ENCODE measurements around the gene FLNB. TPM values are rescaled to one million over a fixed set of nuclear protein-coding genes. Genes with fewer than 3 reads are reported as not detected.
"Not testable (repeated sequence)": the region's sequence is repeated elsewhere in the genome, so short reads cannot be mapped to it uniquely, and the experiment has no call there.

The FLNB gene
- total RNA-seq, 1 experiment from 2014 or later: 97.5 TPM

DNA sequence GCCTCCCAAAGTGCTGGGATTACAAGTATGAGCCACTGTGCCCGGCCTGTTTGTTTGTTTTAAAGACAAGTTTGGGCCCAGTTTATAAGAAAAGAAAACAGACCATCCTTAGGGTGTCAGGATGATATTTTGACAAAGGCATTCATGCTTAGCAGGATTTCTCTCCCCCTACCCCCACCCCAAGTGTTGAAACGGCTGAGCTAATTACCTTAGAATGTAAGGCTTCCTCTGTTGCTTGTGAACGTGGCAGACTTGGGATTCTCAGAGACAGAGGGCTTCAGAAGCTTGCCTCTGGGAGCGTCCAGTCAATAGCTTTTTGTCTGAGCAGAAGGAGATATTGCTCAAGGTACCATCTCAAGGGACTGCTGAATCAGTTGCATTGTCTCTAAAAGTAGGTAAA, 24.0 kb downstream of the FLNB start:
- DNase-seq (ENCODE audit: low read depth): no peak

GRCh38 chr3:58034738-58035523, 26.7 kb downstream of the FLNB start:
- no peak for DNase-seq (ENCODE audit: low read depth)

GRCh38 chr3:58035524-58036255, 27.5 kb downstream of the FLNB start:
- DNase-seq (ENCODE audit: low read depth): no peak

DNA sequence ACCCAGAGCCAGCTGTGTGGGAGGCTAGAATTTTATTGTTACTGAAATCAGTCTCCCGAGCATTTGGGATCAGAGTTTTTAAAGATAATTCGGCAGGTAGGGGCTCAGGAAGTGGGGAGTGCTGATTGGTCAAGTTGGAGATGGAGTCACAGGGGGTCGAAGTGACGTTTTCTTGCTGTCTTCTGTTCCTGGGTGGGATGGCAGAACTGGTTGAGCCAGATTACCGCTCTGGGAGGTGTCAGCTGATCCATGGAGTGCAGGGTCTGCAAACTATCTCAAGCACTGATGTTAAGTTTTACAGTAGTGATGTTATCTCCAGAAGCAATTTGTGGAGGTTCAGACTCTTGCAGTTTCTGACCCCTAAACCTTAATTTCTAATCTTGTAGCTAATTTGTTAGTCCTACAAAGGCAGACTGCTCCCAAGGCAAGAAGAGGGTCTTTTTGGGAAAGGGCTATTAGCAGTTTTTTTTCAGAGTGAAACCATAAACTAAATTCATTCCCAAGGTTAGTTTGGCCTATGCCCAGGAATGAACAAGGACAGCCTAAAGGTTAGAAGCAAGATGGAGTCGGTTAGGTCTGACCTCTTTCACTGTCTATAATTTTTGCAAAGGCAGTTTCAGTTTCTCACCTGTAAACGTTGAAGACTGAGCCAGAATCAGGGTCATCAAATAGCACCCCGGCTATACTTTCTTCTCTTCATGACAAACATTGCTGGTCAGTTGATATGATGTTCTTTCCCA, 28.2 kb downstream of the FLNB start:
- DNase-seq (ENCODE audit: low read depth): no peak

GRCh38 chr3:58037141-58037910, 29.1 kb downstream of the FLNB start:
- DNase-seq (ENCODE audit: low read depth): no peak

DNA sequence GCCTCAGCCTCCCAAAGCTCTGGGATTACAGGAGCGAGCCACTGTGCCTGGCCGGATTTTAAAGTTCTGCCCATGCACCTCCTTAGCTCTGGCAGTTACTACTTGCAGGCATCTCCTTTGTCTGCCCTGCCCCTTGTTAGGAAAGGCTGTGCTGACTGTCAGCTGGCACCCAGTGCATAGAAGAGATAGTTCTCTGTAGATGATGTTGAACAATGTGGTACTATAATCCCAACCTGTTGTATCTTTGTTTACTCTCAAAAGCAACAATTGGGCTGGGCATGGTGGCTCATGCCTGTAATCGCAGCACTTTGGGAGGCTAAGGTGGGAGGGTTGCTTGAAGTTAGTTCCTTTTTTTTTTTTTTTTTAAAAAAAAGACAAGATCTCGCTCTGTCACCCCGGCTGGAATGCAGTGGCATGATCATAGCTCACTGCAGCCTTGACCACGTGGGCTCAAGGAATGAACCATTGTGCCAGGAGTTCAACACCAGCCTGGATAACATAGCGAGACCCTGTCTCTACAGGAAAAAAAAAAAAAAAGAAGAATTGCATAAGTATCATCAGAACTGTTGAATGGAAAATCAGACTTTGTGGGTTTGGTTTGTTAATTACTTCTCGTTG, 30.6 kb downstream of the FLNB start:
- no peak for DNase-seq (ENCODE audit: low read depth)

DNA sequence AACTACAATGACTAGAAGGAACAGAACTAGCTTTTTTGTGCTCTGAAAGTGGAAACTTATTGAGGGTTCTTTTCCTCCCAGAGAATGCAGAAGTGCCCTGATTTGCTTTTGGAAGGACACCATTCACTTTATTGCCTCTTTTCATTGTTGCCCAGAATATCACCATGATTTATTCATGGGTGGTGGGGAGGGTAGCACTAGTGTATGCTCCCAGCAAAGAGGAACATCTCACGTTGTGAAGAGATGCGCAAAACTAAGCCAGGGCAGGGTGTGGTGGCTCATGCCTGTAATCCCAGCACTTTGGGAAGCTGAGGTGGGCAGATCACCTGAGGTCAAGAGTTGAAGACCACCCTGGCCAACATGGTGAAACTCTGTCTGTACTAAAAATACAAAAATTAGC, 31.4 kb downstream of the FLNB start:
- DNase-seq (ENCODE audit: low read depth): no peak

DNA sequence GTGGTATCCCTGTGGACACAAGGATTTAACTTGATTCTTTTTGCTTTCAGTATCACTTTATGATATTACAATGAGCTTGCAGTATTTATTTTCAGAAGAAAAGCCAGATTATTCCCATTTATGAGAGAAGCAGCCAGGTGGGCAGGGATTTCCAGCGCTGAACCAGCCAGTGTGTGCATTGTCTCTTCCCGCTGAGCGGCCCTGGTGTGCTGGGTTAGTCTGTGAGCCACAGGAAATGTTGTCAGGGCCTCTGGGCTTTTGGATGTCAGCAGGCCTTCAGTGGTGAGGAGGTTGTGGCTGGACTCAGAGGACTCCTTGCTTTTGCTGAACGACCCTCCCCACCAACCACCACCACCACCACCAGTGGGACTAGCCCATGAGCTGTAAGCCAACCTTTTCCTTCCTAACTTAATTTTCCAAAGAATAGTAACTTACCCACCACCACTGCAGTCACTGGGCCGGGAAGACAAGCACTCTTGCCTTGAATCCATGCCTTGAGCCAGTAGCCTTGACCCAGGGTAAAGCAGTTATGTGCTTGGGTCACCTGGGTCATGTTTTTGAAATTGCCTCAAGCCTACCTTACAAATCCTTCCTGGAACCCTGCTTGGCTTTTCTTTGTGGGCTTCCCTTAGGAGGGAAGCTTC, 33.1 kb downstream of the FLNB start:
- DNase-seq (ENCODE audit: low read depth): peak; percentile 44

DNA sequence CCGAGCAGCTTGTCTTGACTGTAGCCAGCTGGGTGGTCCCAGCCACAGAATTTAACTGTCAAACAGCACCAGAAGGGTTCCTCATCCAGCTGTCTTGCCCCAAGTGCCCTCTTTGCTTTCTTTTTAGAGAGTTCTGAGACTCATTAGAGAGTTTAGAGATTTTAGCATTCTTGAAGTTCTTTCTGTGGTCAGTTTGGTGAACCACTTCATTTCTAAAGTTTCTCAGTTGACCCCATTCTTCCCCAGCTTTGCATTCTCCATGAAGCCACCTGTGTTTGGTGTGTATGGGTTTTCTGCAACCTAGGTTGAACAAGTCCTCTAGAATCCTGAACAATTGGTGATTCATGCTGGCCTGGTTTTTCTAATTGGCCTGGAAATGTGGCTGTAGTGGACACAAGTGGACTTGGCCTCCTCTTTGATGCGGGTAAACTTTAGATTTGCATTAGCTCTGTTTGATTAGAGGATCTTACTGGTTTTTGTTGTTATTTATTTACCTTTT, 33.7 kb downstream of the FLNB start:
- DNase-seq (ENCODE audit: low read depth): peak; percentile 70

GRCh38 chr3:58042947-58043707, 34.9 kb downstream of the FLNB start:
- no peak for DNase-seq (ENCODE audit: low read depth)

DNA sequence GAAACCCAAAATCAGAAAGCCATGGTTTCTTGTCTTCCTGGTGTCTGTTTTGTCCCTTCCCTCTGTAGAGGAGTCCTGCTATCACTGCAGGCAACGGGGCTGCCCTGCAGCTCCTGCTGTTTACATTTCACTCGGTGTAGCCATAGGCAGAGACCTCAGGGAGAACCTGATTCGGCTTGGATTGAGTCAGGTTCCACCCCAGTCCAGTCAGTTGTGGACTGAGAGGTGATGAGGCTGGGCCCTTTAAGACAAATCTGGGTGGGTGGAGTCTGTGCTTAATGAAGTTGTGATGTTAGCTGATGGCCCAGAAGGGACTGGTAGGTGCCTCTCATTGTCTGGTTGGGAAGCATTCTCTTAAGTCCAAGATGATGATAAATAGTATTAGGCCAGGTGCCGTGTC, 35.7 kb downstream of the FLNB start:
- DNase-seq (ENCODE audit: low read depth): no peak

- DNase-seq (ENCODE audit: low read depth): no peak
Measured at GRCh38 chr3:58044691-58045483, 36.7 kb downstream of the FLNB start.

DNA sequence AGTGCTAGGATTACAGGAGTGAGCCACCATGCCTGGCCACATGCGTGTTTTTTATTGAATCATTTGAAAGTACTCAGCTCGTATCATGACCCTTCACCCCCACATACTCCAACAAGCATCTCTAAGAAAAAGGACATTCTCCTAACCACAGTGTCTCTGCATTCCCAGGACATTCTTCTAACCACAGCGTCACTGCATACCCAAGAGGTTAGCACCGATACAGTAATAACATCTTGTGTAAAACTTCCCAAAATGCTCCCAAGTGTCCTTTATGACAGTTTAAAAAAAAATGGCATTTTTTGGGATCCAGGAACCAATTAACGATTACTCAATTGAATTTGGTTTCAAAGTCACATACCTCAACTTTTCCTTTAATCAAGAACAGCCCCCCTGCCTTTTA, 39.6 kb downstream of the FLNB start:
- DNase-seq (ENCODE audit: low read depth): peak; percentile 66

DNA sequence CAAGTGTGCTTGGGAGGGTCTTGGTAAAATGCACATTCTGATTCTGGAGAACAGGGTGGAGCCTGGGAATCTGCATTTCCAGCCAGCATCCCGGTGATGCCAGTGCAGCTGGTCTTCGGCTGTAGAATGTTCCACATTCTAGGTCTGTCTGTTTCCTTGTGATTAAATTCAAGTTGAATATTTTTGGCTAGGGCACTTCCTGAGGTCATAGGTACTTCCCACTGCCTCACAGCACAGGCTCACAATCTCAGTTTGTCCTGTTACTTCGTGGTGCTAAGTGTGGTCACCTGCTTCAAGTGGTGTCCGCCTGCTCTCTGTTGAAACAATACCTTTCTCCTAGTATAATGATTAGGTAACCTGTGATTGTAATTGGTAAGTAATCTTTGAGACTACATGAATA, 40.1 kb downstream of the FLNB start:
- no peak for DNase-seq (ENCODE audit: low read depth)

GRCh38 chr3:58049143-58049785, 41.0 kb downstream of the FLNB start:
- DNase-seq (ENCODE audit: low read depth): peak; percentile 95

DNA sequence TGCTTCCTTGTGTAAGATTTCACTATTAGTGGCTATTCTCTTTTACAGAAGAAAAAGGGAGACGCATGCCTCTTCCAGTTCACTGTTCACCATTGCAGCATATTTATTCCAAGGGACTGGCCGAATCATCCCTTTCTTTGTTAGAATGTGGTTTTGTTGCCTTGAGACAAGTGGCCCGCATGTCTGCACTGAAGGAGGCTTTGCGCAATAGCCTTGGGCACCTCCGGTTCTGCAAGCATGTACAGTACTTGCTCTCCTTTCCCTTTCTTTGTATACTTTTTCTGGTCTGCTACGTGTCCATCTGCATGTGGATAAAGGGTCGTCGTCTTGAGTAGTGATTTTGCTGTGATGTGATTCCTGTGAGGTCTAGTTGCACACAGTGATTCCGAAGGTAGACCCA, 43.0 kb downstream of the FLNB start:
- DNase-seq (ENCODE audit: low read depth): peak; percentile 80

DNA sequence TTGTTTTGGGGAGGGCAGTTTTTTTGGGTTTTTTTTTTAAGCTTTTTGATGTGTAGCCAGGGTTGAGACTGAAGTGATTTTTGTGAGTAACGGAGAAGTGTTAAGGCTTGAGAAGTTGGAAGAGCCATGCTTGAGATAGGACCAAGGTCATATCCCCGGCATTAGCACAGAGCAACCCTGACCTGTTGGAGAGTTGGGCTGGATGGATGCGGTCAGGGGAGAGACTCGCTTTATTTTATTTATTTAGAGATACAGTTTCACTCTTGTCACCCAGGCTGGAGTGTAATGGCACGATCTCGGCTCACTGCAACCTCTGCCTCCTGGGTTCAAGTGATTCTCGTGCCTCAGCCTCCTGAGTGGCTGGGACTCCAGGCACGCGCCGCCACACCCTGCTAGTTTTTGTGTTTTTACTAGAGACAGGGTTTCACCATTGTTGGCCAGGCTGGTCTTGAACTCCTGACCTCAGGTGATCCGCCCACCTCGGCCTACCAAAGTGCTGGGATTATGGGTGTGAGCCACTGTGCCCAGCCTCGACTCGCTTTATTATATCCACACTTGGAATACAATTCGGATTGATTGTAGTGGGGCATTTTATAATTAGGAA, 43.5 kb downstream of the FLNB start:
- not testable (repeated sequence) for DNase-seq (ENCODE audit: low read depth)

Measured in Daoy (cell line).